Osteoblast (primary cell): Measurements from ENCODE around the gene CCR5AS.

ENCODE experiments used
- DNase-seq: peaks from one replicate; pipeline ENCODE4 v3.0.0; 2011; ENCODE audit warnings: low spot score, mixed read lengths; ENCODE audit not compliant: insufficient read length; ENCODE audit errors: missing footprints
- H2AFZ ChIP-seq: 2 replicates; pipeline ENCODE4 v1.6.0; 2011; ENCODE audit warnings: mild to moderate bottlenecking, low read length
- H3K27ac ChIP-seq: 2 replicates; pipeline ENCODE4 v1.5.1; 2011; ENCODE audit warnings: mild to moderate bottlenecking, low read depth, low read length, moderate library complexity
- H3K27me3 ChIP-seq: 2 replicates; pipeline ENCODE4 v1.6.0; 2012; ENCODE audit warnings: mild to moderate bottlenecking, control low read depth, inconsistent platforms, low read length, moderate library complexity; ENCODE audit not compliant: insufficient read depth
- H3K36me3 ChIP-seq: 2 replicates; pipeline ENCODE4 v1.5.1; 2011; ENCODE audit warnings: mild to moderate bottlenecking, low read length, control low read depth, moderate library complexity; ENCODE audit not compliant: insufficient read depth
- H3K4me1 ChIP-seq: 2 replicates; pipeline ENCODE4 v1.5.1; 2011; ENCODE audit warnings: mild to moderate bottlenecking, low read length, control low read depth, moderate library complexity; ENCODE audit not compliant: insufficient read depth
- H3K4me2 ChIP-seq: 2 replicates; pipeline ENCODE4 v1.6.0; 2011; ENCODE audit warnings: mild to moderate bottlenecking, low read length; ENCODE audit not compliant: insufficient read depth
- H3K4me3 ChIP-seq: fragments of 200-600 bp; sonication (generic); 3 replicates; pipeline ENCODE4 v1.5.1; 2012; ENCODE audit warnings: mild to moderate bottlenecking, low read length, inconsistent platforms; ENCODE audit not compliant: insufficient read depth
- H3K79me2 ChIP-seq: 2 replicates; pipeline ENCODE4 v1.6.0; 2012; ENCODE audit warnings: mild to moderate bottlenecking, low read length, control low read depth, inconsistent platforms; ENCODE audit not compliant: insufficient read depth
- H3K9me3 ChIP-seq: 2 replicates; pipeline ENCODE4 v1.5.1; 2011; ENCODE audit warnings: low read depth, low read length, control low read depth
- H4K20me1 ChIP-seq: 2 replicates; pipeline ENCODE4 v1.6.0; 2012; ENCODE audit warnings: mild to moderate bottlenecking, low read length, control low read depth; ENCODE audit not compliant: insufficient read depth
- CTCF ChIP-seq: IDR thresholded peaks from 2 replicates; pipeline ENCODE4 v1.5.1; 2011; ENCODE audit warnings: mild to moderate bottlenecking, low read depth, low read length, moderate library complexity; ENCODE audit errors: extremely low read depth

CCR5AS gene

GRCh38 chr3:46383951-46384330 lies 22.9 kb downstream of the CCR5AS start:
- H3K36me3 ChIP-seq, result no peaks in the 10 kb centered on the region
- no peak overlapping the region for H3K4me2 ChIP-seq
- no peaks in the 10 kb centered on the region for H4K20me1 ChIP-seq
- no peak overlapping the region for H3K4me3 ChIP-seq
- peaks cover 33% of the 10 kb centered on the region for H3K27me3 ChIP-seq
- DNase-seq, result no peak
- no peak overlapping the region for H2AFZ ChIP-seq
- no peak for TF ChIP-seq CTCF
- H3K4me1 ChIP-seq, result peaks cover 4% of the 10 kb centered on the region
- no peak overlapping the region for H3K27ac ChIP-seq
- H3K79me2 ChIP-seq, result no peaks in the 10 kb centered on the region
- H3K9me3 ChIP-seq, result no peaks in the 10 kb centered on the region

GRCh38 chr3:46383211-46383950 lies 23.5 kb downstream of the CCR5AS start:
- TF ChIP-seq CTCF, result no peak

GRCh38 chr3:46381625-46382024 lies 25.2 kb downstream of the CCR5AS start:
- Histone ChIP-seq H3K9me3 (no peaks in the 10 kb centered on the region), H3K4me1 (peaks cover 4% of the 10 kb centered on the region), H4K20me1 (no peaks in the 10 kb centered on the region), H3K79me2 (no peaks in the 10 kb centered on the region), H3K36me3 (no peaks in the 10 kb centered on the region), H2AFZ (no peak overlapping the region), H3K27me3 (peaks cover 41% of the 10 kb centered on the region), H3K4me3 (no peak overlapping the region), H3K27ac (no peak overlapping the region), H3K4me2 (no peak overlapping the region)
- no peak for TF ChIP-seq CTCF
- no peak for DNase-seq

More at GRCh38 chr3:46383211-46383950, 23.5 kb downstream of the CCR5AS start:
- no peak overlapping the region for H2AFZ ChIP-seq
- H3K9me3 ChIP-seq, result no peaks in the 10 kb centered on the region
- H3K79me2 ChIP-seq, result no peaks in the 10 kb centered on the region
- no peaks in the 10 kb centered on the region for H4K20me1 ChIP-seq
- H3K36me3 ChIP-seq, result no peaks in the 10 kb centered on the region
- H3K27me3 ChIP-seq, result peaks cover 33% of the 10 kb centered on the region
- no peak overlapping the region for H3K4me2 ChIP-seq
- no peak overlapping the region for H3K27ac ChIP-seq
- H3K4me1 ChIP-seq, result peaks cover 4% of the 10 kb centered on the region
- no peak overlapping the region for H3K4me3 ChIP-seq
- DNase-seq, result no peak

GRCh38 chr3:46380471-46381221 lies 26.2 kb downstream of the CCR5AS start:
- no peak overlapping the region for H3K27ac ChIP-seq
- no peak for DNase-seq
- TF ChIP-seq CTCF, result no peak
- no peak overlapping the region for H3K4me3 ChIP-seq
- peaks cover 4% of the 10 kb centered on the region for H3K4me1 ChIP-seq
- peaks cover 50% of the 10 kb centered on the region for H3K27me3 ChIP-seq
- H3K4me2 ChIP-seq, result peak overlapping the region; percentile 37
- H4K20me1 ChIP-seq, result no peaks in the 10 kb centered on the region
- no peaks in the 10 kb centered on the region for H3K36me3 ChIP-seq
- no peaks in the 10 kb centered on the region for H3K9me3 ChIP-seq
- H3K79me2 ChIP-seq, result no peaks in the 10 kb centered on the region
- no peak overlapping the region for H2AFZ ChIP-seq
